SK-N-SH (cell line): ENCODE data around the gene PAPPA2.

Source experiments
- CTCF ChIP-seq: fragments of 200-600 bp; sonication (generic); IDR thresholded peaks from 2 replicates; pipeline ENCODE4 v1.6.1; 2017; ENCODE audit warnings: antibody characterized with exemption, mild to moderate bottlenecking, moderate library complexity
- EP300 ChIP-seq, 2 experiments: IDR thresholded peaks; 2 replicates each; pipeline versions ENCODE4 v1.4.0 to v1.6.1; 2012; ENCODE audit warnings: borderline replicate concordance in 1 of 2, low read depth in 1 of 2, low read length in 1 of 2
- EZH2phosphoT487 ChIP-seq: fragments of 200-600 bp; sonication (generic); IDR thresholded peaks from 2 replicates; pipeline ENCODE4 v1.6.1; 2017; ENCODE audit warnings: low read depth, mixed run types, mild to moderate bottlenecking, antibody characterized with exemption, moderate library complexity, borderline replicate concordance
- GABPA ChIP-seq: IDR thresholded peaks from 2 replicates; pipeline ENCODE4 v1.4.0; 2012; ENCODE audit warnings: low read depth, mild to moderate bottlenecking
- JUND ChIP-seq: IDR thresholded peaks from 2 replicates; pipeline ENCODE4 v1.4.0; 2012
- MXI1 ChIP-seq: IDR thresholded peaks from 2 replicates; pipeline ENCODE4 v1.6.1; 2012; ENCODE audit warnings: mild to moderate bottlenecking, low read depth, low read length, improper control_type of control experiment
- NFIC ChIP-seq: IDR thresholded peaks from 2 replicates; pipeline ENCODE4 v1.4.0; 2012; ENCODE audit warnings: borderline replicate concordance
- RAD21 ChIP-seq: IDR thresholded peaks from 2 replicates; pipeline ENCODE4 v1.6.1; 2012; ENCODE audit warnings: mild to moderate bottlenecking, low read length
- REST ChIP-seq: IDR thresholded peaks from 2 replicates; pipeline ENCODE4 v1.6.1; 2012; ENCODE audit warnings: mild to moderate bottlenecking, low read depth, low read length, moderate library complexity
- SMC3 ChIP-seq: IDR thresholded peaks from 2 replicates; pipeline ENCODE4 v1.6.1; 2012; ENCODE audit warnings: low read depth, low read length, improper control_type of control experiment
- TAF1 ChIP-seq: IDR thresholded peaks from 2 replicates; pipeline ENCODE4 v1.6.1; 2012; ENCODE audit warnings: low read depth, mild to moderate bottlenecking, low read length, moderate library complexity, borderline replicate concordance
- YY1 ChIP-seq: IDR thresholded peaks from 2 replicates; pipeline ENCODE4 v1.4.0; 2012; ENCODE audit warnings: low read depth, mild to moderate bottlenecking
- ZBTB33 ChIP-seq: IDR thresholded peaks from 2 replicates; pipeline ENCODE4 v1.4.0; 2012; ENCODE audit warnings: low read depth, borderline replicate concordance

GRCh38 chr1:176609556-176610408 is 146.8 kb downstream of the PAPPA2 start:
- TF ChIP-seq ZBTB33 (no peak), CTCF (no peak), YY1 (no peak), REST (no peak), SMC3 (no peak), JUND (no peak), NFIC (no peak), EP300 (IDR thresholded peaks at IDR 0.05; ENCODE audit: borderline replicate concordance in 1 of 2, low read depth in 1 of 2, low read length in 1 of 2) (no peak), EZH2phosphoT487 (no peak), MXI1 (no peak), TAF1 (no peak), GABPA (no peak), RAD21 (no peak)
